GM12878 (cell line): ENCODE measurements around the gene GTPBP6. TPM values are rescaled to one million over a fixed set of nuclear protein-coding genes. Genes with fewer than 3 reads are reported as not detected.
"Not testable (repeated sequence)": the region's sequence is repeated elsewhere in the genome, so short reads cannot be mapped to it uniquely, and the experiment has no call there.

ENCODE experiments used
- ATAC-seq: fragments of 200-7000 bp; cut with Tn5 transposase; 3 replicates; pipeline ENCODE4 v1.9.1; 2020; ENCODE audit warnings: mild to moderate bottlenecking, moderate library complexity
- BruUV-seq: library from RNA; stranded (reverse); fragments of 400-500 nt; replicated peaks from 2 replicates; lab custom pipeline; 2021; lab: Mats Ljungman, UMichigan
- CTCF ChIA-PET: fragments of 300-600 bp; sonication (Branson Sonifier 250); formaldehyde crosslinking; extraction: SDS; loops from one replicate; lab custom pipeline; 2021; ENCODE audit warnings: inconsistent platforms; lab: Yijun Ruan, JAX
- POLR2A ChIA-PET: fragments of 350-600 bp; formaldehyde crosslinking; extraction: SDS; loops from one replicate; lab custom pipeline; 2021; ENCODE audit warnings: inconsistent platforms; lab: Charles Lee
- RAD21 ChIA-PET: fragments of 300-600 bp; sonication (Branson Sonifier 250); formaldehyde crosslinking; loops from one replicate; lab custom pipeline; 2023; ENCODE audit warnings: antibody characterized with exemption; ENCODE audit not compliant: unreplicated experiment; lab: Charles Lee
- SMC1A ChIA-PET: fragments of 300-600 bp; sonication (Branson Sonifier 250); formaldehyde crosslinking; loops from one replicate; lab custom pipeline; 2023; ENCODE audit not compliant: unreplicated experiment, uncharacterized antibody; lab: Charles Lee
- DNase-seq: peaks from one replicate; pipeline ENCODE4 v3.0.0-alpha.2; 2011; ENCODE audit warnings: low read depth, low spot score
- FAIRE-seq: peaks from 3 replicates; lab custom pipeline; 2011; peaks lifted over from hg19 to GRCh38; lab: Jason Lieb, UNC
- H2AFZ ChIP-seq: 2 replicates; pipeline ENCODE4 v1.6.0; 2011; ENCODE audit warnings: low read depth, low read length, control low read depth; ENCODE audit not compliant: control insufficient read depth
- H3K27ac ChIP-seq: 2 replicates; pipeline ENCODE4 v1.5.1; 2011; ENCODE audit warnings: control low read depth; ENCODE audit not compliant: control insufficient read depth, insufficient read depth
- H3K27me3 ChIP-seq, 2 experiments: replicated peaks in 1 of 2; 2 replicates each; pipeline versions ENCODE4 v1.6.0 to v1.6.1; 2011; ENCODE audit warnings: low read length in 1 of 2; ENCODE audit not compliant: control insufficient read depth in 2 of 2, insufficient read depth in 2 of 2
- H3K36me3 ChIP-seq, 2 experiments: 2 replicates each; pipeline ENCODE4 v1.5.1; 2011; ENCODE audit warnings: low read length in 1 of 2; ENCODE audit not compliant: control insufficient read depth in 2 of 2, insufficient read depth in 2 of 2
- H3K4me1 ChIP-seq: 2 replicates; pipeline ENCODE4 v1.6.1; 2011; ENCODE audit warnings: mild to moderate bottlenecking, low read length, moderate library complexity, mixed read lengths; ENCODE audit not compliant: control insufficient read depth, insufficient read depth
- H3K4me2 ChIP-seq: 2 replicates; pipeline ENCODE4 v1.6.0; 2011; ENCODE audit warnings: control low read depth; ENCODE audit not compliant: control insufficient read depth, insufficient read depth
- H3K4me3 ChIP-seq: fragments of 200-600 bp; sonication (generic); 2 replicates; pipeline ENCODE4 v1.5.1; 2016
- H3K79me2 ChIP-seq: 2 replicates; pipeline ENCODE4 v1.6.0; 2011; ENCODE audit warnings: low read length; ENCODE audit not compliant: control insufficient read depth, insufficient read depth
- H3K9ac ChIP-seq: 2 replicates; pipeline ENCODE4 v1.8.0; 2011; ENCODE audit warnings: low read length, control low read depth, mixed read lengths; ENCODE audit not compliant: control insufficient read depth, insufficient read depth
- H3K9me3 ChIP-seq: replicated peaks from 3 replicates; pipeline ENCODE4 v1.5.1; 2011; ENCODE audit warnings: mild to moderate bottlenecking, low read length; ENCODE audit not compliant: control insufficient read depth, insufficient read depth
- H4K20me1 ChIP-seq: 2 replicates; pipeline ENCODE4 v1.6.0; 2011; ENCODE audit not compliant: control insufficient read depth, insufficient read depth
- BHLHE40 ChIP-seq, 2 experiments: fragments of 450-650 bp in 1 of 2; IDR thresholded peaks; 2 replicates each; pipeline ENCODE4 v1.6.1; 2011 to 2017; ENCODE audit warnings: low read depth in 2 of 2, borderline replicate concordance in 1 of 2, improper control_type of control experiment in 1 of 2, low read length in 1 of 2, mild to moderate bottlenecking in 1 of 2
- IKZF1 ChIP-seq: fragments of 450-650 bp; conservative IDR thresholded peaks from 2 replicates; pipeline ENCODE4 v1.6.1; 2017; ENCODE audit warnings: antibody characterized with exemption, mild to moderate bottlenecking
- LARP7 ChIP-seq: fragments of 450-650 bp; IDR thresholded peaks from 2 replicates; pipeline ENCODE4 v1.6.1; 2017; ENCODE audit warnings: mild to moderate bottlenecking
- MLLT1 ChIP-seq: fragments of 450-650 bp; IDR thresholded peaks from 2 replicates; pipeline ENCODE4 v1.6.1; 2016; ENCODE audit warnings: mild to moderate bottlenecking
- NR2F1 ChIP-seq: fragments of 450-650 bp; conservative IDR thresholded peaks from 2 replicates; pipeline ENCODE4 v1.6.1; 2017; ENCODE audit warnings: mild to moderate bottlenecking
- PKNOX1 ChIP-seq: fragments of 450-650 bp; IDR thresholded peaks from 2 replicates; pipeline ENCODE4 v1.6.1; 2016; ENCODE audit warnings: mild to moderate bottlenecking
- RCOR1 ChIP-seq: conservative IDR thresholded peaks from 2 replicates; pipeline ENCODE4 v1.6.1; 2012; ENCODE audit warnings: low read depth, low read length, improper control_type of control experiment
- RFX5 ChIP-seq: IDR thresholded peaks from 2 replicates; pipeline ENCODE4 v1.6.1; 2011; ENCODE audit warnings: low read depth, low read length, improper control_type of control experiment
- STAT1 ChIP-seq: fragments of 450-650 bp; conservative IDR thresholded peaks from 2 replicates; pipeline ENCODE4 v1.6.1; 2014; ENCODE audit warnings: antibody characterized with exemption, mild to moderate bottlenecking
- ZBED1 ChIP-seq: IDR thresholded peaks from 2 replicates; pipeline ENCODE4 v1.6.1; 2016; ENCODE audit warnings: borderline replicate concordance
- ZNF384 ChIP-seq: IDR thresholded peaks from 2 replicates; pipeline ENCODE4 v1.6.1; 2012; ENCODE audit warnings: low read depth, mild to moderate bottlenecking, low read length, improper control_type of control experiment, borderline replicate concordance
- WGBS: methylation state at CpG from one replicate; pipeline ENCODE4 v1.1.6; 2016; ENCODE audit warnings: low lambda C conversion rate; ENCODE audit not compliant: insufficient replicate concordance, insufficient coverage; ENCODE audit errors: missing lambda C conversion rate; 5-methylcytosine and 5-hydroxymethylcytosine counted together
- in situ Hi-C: fragments of 300-500 bp; cut with MboI; formaldehyde crosslinking; loops from 9 replicates; pipeline ENCODE4 v1.14.3; 2018; ENCODE audit warnings: mixed read lengths
- intact Hi-C: fragments of 100-400 bp; cut with micrococcal nuclease; formaldehyde crosslinking; loops from one replicate; pipeline ENCODE4 v1.14.2; 2022; ENCODE audit not compliant: unreplicated experiment
- polyA plus RNA-seq, 11 experiments: library from polyadenylated mRNA; depleted of rRNA in 4 of 11; unstranded in 6 of 11; stranded (reverse) in 5 of 11; fragments of >200 nt; fragmentation: Nextera tagmentation in 4 of 11; fragmentation: Illumina TruSeq in 1 of 11; extraction: Ambion mirVana in 4 of 11; extraction: Trizol in 1 of 11; gene quantifications; 1 replicate in 1 of 11; 2 replicates in 10 of 11; pipeline versions ENCODE4 v1.2.1 to v1.2.3, GENCODE V29; 2011 to 2016; ENCODE audit warnings: inconsistent platforms in 2 of 11, missing spikeins in 2 of 11, low read depth in 1 of 11
- total RNA-seq, 4 experiments: library from RNA; depleted of rRNA in 3 of 4; stranded (reverse); fragments of >200 nt in 3 of 4; fragmentation: Illumina TruSeq in 1 of 4; extraction: Trizol in 1 of 4; gene quantifications; 2 replicates each; pipeline versions ENCODE4 v1.2.1 to v1.2.3, GENCODE V29; 2013 to 2021

Gene GTPBP6
- total and polyA plus RNA-seq, 10 of the 15 experiments (the other 5 are each of a cell fraction or from before 2014, with no cell fraction given), result 0.31 to 71.0 (median 21.1) TPM

DNA sequence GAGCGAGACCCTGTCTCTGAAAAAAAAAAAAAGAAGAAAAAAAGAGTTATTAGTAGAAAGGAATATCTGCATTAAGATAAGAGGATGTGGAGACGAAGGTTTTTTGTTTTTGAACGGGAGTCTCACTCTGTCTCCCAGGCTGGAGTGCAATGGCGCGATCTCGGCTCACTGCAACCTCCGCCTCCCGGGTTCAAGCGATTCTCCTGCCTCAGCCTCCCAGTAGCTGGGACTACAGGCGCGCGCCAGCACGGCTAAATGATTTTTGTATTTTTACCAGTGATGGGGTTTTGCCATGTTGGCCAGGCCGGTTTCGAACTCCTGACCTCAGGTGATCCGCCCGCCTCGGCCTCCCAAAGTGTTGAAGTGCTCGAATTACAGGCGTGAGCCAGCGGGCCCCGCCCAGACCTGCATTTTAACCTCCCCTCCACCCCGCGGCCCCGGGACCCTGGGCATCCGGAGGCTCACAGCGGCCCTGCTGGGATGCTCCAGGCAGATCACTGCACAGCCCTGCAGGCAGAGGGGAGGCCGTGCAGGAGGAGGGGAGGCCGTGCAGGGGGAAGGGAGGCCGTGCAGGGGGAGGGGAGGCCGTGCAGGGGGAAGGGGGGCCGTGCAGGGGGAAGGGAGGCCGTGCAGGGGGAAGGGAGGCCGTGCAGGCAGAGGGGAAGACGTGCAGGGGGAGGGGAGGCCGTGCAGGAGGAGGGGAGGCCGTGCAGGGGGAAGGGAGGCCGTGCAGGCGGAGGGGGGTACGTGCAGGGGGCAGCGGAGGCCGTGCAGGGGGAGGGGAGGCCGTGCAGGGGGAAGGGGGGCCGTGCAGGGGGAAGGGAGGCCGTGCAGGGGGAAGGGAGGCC lies 38.6 kb downstream of the GTPBP6 start:
- RAD21 ChIA-PET, H4K20me1 ChIP-seq, H3K9ac ChIP-seq, FAIRE-seq, H3K27ac ChIP-seq, H3K79me2 ChIP-seq, H3K27me3 ChIP-seq, ATAC-seq, H2AFZ ChIP-seq, CTCF ChIA-PET, BruUV-seq, DNase-seq, H3K9me3 ChIP-seq, in situ Hi-C loops, POLR2A ChIA-PET, H3K4me3 ChIP-seq, H3K36me3 ChIP-seq, SMC1A ChIA-PET: not testable (repeated sequence)
- WGBS, result 92% methylated on average over 25 of the region's 45 CpGs
- Histone ChIP-seq H3K4me1 (peaks cover 11% of the 10 kb centered on the region), H3K4me2 (0 out of 2 replicates have a peak overlapping the region, but pooled peaks have one; percentile 25)
- intact Hi-C loops, result loop anchor here (5.0 kb wide), 1 partner anchor 37 kb away; the partner anchor contains the start of gene GTPBP6
- peak; percentile 93 for TF ChIP-seq MLLT1

DNA sequence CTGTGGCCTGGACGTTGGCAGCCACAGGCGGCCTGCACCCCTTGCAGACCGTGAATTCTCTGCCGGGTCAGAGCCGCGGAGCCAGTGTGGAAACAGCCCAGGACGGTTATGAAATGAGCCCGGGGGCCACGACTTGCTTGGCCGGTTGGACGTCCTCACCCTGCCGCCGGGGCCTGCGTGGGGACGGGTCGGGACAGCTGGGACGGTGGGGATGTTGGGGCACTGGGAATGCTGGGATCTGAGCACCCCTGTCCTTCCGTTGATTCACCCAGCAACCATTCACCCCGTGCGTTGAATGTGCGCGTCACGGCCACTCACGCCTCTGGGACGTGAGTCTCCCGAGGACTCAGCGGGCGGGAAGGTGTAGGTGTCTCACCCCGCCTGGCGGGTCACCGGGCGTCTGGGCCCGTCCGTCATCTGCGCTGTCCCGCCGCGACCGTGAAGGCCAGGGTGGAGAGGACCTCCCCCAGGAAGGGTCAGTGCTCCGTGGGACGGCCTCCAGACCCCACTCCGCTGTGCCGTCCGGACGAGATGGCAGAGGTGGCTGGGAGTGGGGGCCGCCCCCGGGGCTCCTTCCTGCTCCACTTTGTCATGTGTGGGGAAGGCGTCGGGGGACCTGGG lies 41.9 kb downstream of the GTPBP6 start:
- ChIA-PET SMC1A (no interaction called here), CTCF (no interaction called here), RAD21 (no interaction called here), POLR2A (no interaction called here)
- H3K4me2 ChIP-seq, result peak overlapping the region; percentile 49
- no TSS peak for BruUV-seq
- H3K9ac ChIP-seq, result no peak overlapping the region; the same call in none of the 2 replicates
- H3K4me3 ChIP-seq, result peak overlapping the region; percentile 69
- no peaks in the 10 kb centered on the region for H3K79me2 ChIP-seq
- H3K4me1 ChIP-seq, result peaks cover 4% of the 10 kb centered on the region
- ATAC-seq (peak; percentile 65), FAIRE-seq (no peak), DNase-seq (no peak)
- in situ Hi-C loops (no loop called here), intact Hi-C loops (no loop called here)
- peak overlapping the region; percentile 28 for H2AFZ ChIP-seq
- H3K36me3 ChIP-seq, result no peaks in the 10 kb centered on the region; a peak in 1 of 4 replicates
- H3K27ac ChIP-seq, result no peak overlapping the region
- 11% methylated on average over 42 of the region's 49 CpGs for WGBS
- H3K9me3 ChIP-seq, result no peaks in the 10 kb centered on the region
- no peaks in the 10 kb centered on the region for H3K27me3 ChIP-seq
- H4K20me1 ChIP-seq, result no peaks in the 10 kb centered on the region
- no peak for TF ChIP-seq ZNF384
- TF ChIP-seq NR2F1, result no peak
- no peak for TF ChIP-seq RCOR1
- TF ChIP-seq PKNOX1, result peak; percentile 50; the same call in 1 of the 2 replicates
- peak in 1 of 2 experiments; percentile 33; a peak in 1 of 4 replicates for TF ChIP-seq BHLHE40 (IDR thresholded peaks at IDR 0.05; ENCODE audit: borderline replicate concordance in 1 of 2, low read depth in 2 of 2, low read length in 1 of 2)
- TF ChIP-seq RFX5, result peak; percentile 36; the same call in 1 of the 2 replicates
- TF ChIP-seq ZBED1, result no peak
- TF ChIP-seq IKZF1, result 0 out of 2 replicates have a peak, but pooled peaks have one; percentile 30
- no peak for TF ChIP-seq STAT1
- peak; percentile 26; the same call in 1 of the 2 replicates for TF ChIP-seq LARP7
